Measurements from ENCODE around the gene EN2. TPM values are rescaled to one million over a fixed set of nuclear protein-coding genes. Genes with fewer than 3 reads are reported as not detected.

EN2 gene
- total RNA-seq, 1 experiment from 2014 or later, result not detected

- TF ChIP-seq EZH2 (IDR thresholded peaks at IDR 0.05; ENCODE audit: low read depth) (no peak), CTCF (conservative IDR thresholded peaks at IDR 0.05) (no peak)
- H3K4me1 ChIP-seq (replicated peaks; ENCODE audit: insufficient read depth), result no peaks in the 10 kb centered on the region
- no peak overlapping the region for H3K4me3 ChIP-seq
- CTCF ChIA-PET, result no interaction called here
- no TSS peak for BruUV-seq (replicated peaks)
- H4K20me1 ChIP-seq (ENCODE audit: insufficient read depth), result no peaks in the 10 kb centered on the region
- no peak for DNase-seq
- no peaks in the 10 kb centered on the region for H3K9me3 ChIP-seq (ENCODE audit: insufficient read depth, low read depth)
- H3K4me2 ChIP-seq, result no peak overlapping the region
- intact Hi-C loops (cut with micrococcal nuclease; ENCODE audit: unreplicated experiment), result no loop called here
- H3K27me3 ChIP-seq (ENCODE audit: insufficient read depth, low read depth), result peaks cover 99% of the 10 kb centered on the region
- no peaks in the 10 kb centered on the region for H3K36me3 ChIP-seq (ENCODE audit: low read depth)
- POLR2A ChIA-PET (ENCODE audit: unreplicated experiment), result no interaction called here
- H3F3A ChIP-seq (ENCODE audit: insufficient read depth, low read depth), result no peaks in the 10 kb centered on the region
- H3K9me2 ChIP-seq (ENCODE audit: insufficient read depth), result no peaks in the 10 kb centered on the region
- no peak overlapping the region for H3K27ac ChIP-seq
- H2AFZ ChIP-seq, result no peak overlapping the region
- no peaks in the 10 kb centered on the region for H3K79me2 ChIP-seq (ENCODE audit: low read depth)
Measured at GRCh38 chr7:155464183-155464582, 6.3 kb downstream of the EN2 start.

- no peak for TF ChIP-seq EZH2 (IDR thresholded peaks at IDR 0.05; ENCODE audit: low read depth)
- no peak for TF ChIP-seq CTCF (conservative IDR thresholded peaks at IDR 0.05)
- ChIA-PET CTCF (no interaction called here), POLR2A (ENCODE audit: unreplicated experiment) (no interaction called here)
- H3K4me2 ChIP-seq, result no peak overlapping the region
- H3K27ac ChIP-seq, result no peak overlapping the region
- no peaks in the 10 kb centered on the region; the same call in 1 of the 2 replicates for H4K20me1 ChIP-seq (ENCODE audit: insufficient read depth)
- no TSS peak for BruUV-seq (replicated peaks)
- no peak for DNase-seq
- intact Hi-C loops (cut with micrococcal nuclease; ENCODE audit: unreplicated experiment), result no loop called here
- H3K4me1 ChIP-seq (replicated peaks; ENCODE audit: insufficient read depth), result no peaks in the 10 kb centered on the region
- H3K79me2 ChIP-seq (ENCODE audit: low read depth), result no peaks in the 10 kb centered on the region
- no peaks in the 10 kb centered on the region for H3F3A ChIP-seq (ENCODE audit: insufficient read depth, low read depth)
- H3K9me2 ChIP-seq (ENCODE audit: insufficient read depth), result no peaks in the 10 kb centered on the region
- no peak overlapping the region for H2AFZ ChIP-seq
- no peaks in the 10 kb centered on the region for H3K9me3 ChIP-seq (ENCODE audit: insufficient read depth, low read depth)
- peaks cover 99% of the 10 kb centered on the region for H3K27me3 ChIP-seq (ENCODE audit: insufficient read depth, low read depth)
- H3K4me3 ChIP-seq, result no peak overlapping the region
- no peaks in the 10 kb centered on the region for H3K36me3 ChIP-seq (ENCODE audit: low read depth)
Measured at GRCh38 chr7:155464948-155465739, 7.2 kb downstream of the EN2 start.

GRCh38 chr7:155465761-155466141 lies 7.8 kb downstream of the EN2 start:
- Histone ChIP-seq H3K9me2 (ENCODE audit: insufficient read depth) (no peaks in the 10 kb centered on the region), H3K4me1 (replicated peaks; ENCODE audit: insufficient read depth) (no peaks in the 10 kb centered on the region), H3K27ac (no peak overlapping the region), H3K9me3 (ENCODE audit: insufficient read depth, low read depth) (no peaks in the 10 kb centered on the region), H3K36me3 (ENCODE audit: low read depth) (no peaks in the 10 kb centered on the region), H2AFZ (no peak overlapping the region), H3F3A (ENCODE audit: insufficient read depth, low read depth) (no peaks in the 10 kb centered on the region), H3K4me2 (no peak overlapping the region), H3K4me3 (no peak overlapping the region), H3K79me2 (ENCODE audit: low read depth) (no peaks in the 10 kb centered on the region), H3K27me3 (ENCODE audit: insufficient read depth, low read depth) (peaks cover 99% of the 10 kb centered on the region), H4K20me1 (ENCODE audit: insufficient read depth) (no peaks in the 10 kb centered on the region; the same call in 1 of the 2 replicates)
- TF ChIP-seq CTCF (conservative IDR thresholded peaks at IDR 0.05) (no peak), EZH2 (IDR thresholded peaks at IDR 0.05; ENCODE audit: low read depth) (no peak)
- POLR2A ChIA-PET (ENCODE audit: unreplicated experiment), result no interaction called here
- BruUV-seq (replicated peaks), result no TSS peak
- intact Hi-C loops (cut with micrococcal nuclease; ENCODE audit: unreplicated experiment), result no loop called here
- no peak for DNase-seq
- CTCF ChIA-PET, result no interaction called here
